Heart left ventricle (tissue), 13 donors: Measurements from ENCODE around the gene NHSL2.

Source experiments
- POLR2A ChIP-seq, 2 donors: fragments of 450-650 bp; IDR thresholded peaks; one replicate each; pipeline ENCODE4 v1.6.1; 2017; ENCODE audit warnings: antibody characterized with exemption in 2 of 2, mild to moderate bottlenecking in 2 of 2, moderate library complexity in 2 of 2
- TF ChIP-seq, protein P1 (sequence below), 12 donors: fragments of 200-600 bp; sonication (generic) in 4 of 12; IDR thresholded peaks; one replicate each; pipeline versions ENCODE4 v1.5.0 to v1.8.0; 2018 to 2022; ENCODE audit warnings: antibody characterized with exemption in 12 of 12, mild to moderate bottlenecking in 5 of 12
- donor health status: ischemic (EF 13 %, LVEDD 7.1; RV severe dilation, severe dysfunction).
- donor health status: DM: no; HTN: yes; CAD: no.
- donor health status: DM: no; HTN: no; CAD: no.
- donor health status: ischemic (EF 25% LVEDD 6.9; RV normal size, moderate dysfunction).
- donor health status: ischemic (EF 25% LVEDD 5.7; RV mildly dilated, moderate dysfunction).
- donor health status: ischemic (EF 35%, LVEDD 5.7; RV mildly dilated, moderate dysfunction).
- donor health status: nonischemic (EF 11% LVEDD 7.7; RV severe dilation, severe dysfunction).
- donor health status: DM: yes; HTN: yes; CAD: no.
- donor health status: PGD.
- donor health status: ischemic (EF 29% LVEDD 5.4; RV normal size, mild dysfunction).
- donor health status: nonischemic (EF 23%, LVEDD 6.1; RV moderate dilation, normal function).

DNA sequence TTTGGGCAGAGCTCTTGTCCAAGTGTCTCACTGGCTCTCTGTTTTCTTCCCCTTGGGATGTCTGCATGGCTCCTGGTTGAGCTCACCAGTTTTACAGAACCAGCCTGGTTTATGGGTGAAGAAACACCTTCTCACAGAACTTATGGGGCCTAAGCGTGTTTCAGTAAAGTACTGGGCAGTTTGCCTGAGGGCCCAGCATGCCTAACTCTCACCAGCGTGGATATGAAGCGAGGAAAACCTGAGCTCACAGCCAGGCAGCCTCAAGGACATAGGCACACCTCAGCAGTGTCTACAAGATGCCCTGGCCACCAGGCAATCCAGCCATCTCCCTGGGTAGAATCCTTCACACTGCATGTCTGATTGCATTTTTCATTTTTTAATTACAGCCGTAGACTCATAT, 9.2 kb downstream of the NHSL2 start:
- TF ChIP-seq, protein P1, sequence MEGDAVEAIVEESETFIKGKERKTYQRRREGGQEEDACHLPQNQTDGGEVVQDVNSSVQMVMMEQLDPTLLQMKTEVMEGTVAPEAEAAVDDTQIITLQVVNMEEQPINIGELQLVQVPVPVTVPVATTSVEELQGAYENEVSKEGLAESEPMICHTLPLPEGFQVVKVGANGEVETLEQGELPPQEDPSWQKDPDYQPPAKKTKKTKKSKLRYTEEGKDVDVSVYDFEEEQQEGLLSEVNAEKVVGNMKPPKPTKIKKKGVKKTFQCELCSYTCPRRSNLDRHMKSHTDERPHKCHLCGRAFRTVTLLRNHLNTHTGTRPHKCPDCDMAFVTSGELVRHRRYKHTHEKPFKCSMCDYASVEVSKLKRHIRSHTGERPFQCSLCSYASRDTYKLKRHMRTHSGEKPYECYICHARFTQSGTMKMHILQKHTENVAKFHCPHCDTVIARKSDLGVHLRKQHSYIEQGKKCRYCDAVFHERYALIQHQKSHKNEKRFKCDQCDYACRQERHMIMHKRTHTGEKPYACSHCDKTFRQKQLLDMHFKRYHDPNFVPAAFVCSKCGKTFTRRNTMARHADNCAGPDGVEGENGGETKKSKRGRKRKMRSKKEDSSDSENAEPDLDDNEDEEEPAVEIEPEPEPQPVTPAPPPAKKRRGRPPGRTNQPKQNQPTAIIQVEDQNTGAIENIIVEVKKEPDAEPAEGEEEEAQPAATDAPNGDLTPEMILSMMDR (IDR thresholded peaks at IDR 0.05) = no peak
- TF ChIP-seq POLR2A (IDR thresholded peaks at IDR 0.05) = no peak
